HG02885 (cell line): ENCODE data around the gene P4HA1.

Experiments
- ATAC-seq: cut with Tn5 transposase; IDR thresholded peaks from one replicate; pipeline ENCODE4 v1.9.1; 2021; ENCODE audit warnings: mild to moderate bottlenecking; ENCODE audit not compliant: unreplicated experiment, poor library complexity

Gene P4HA1

GRCh38 chr10:73095481-73096021, 1.1 kb downstream of the P4HA1 start:
- no peak for ATAC-seq

GRCh38 chr10:73094986-73095480, 1.6 kb downstream of the P4HA1 start:
- ATAC-seq, result no peak

GRCh38 chr10:73093922-73094850, 2.5 kb downstream of the P4HA1 start:
- ATAC-seq, result no peak

GRCh38 chr10:73092830-73093229, 3.8 kb downstream of the P4HA1 start:
- no peak for ATAC-seq

GRCh38 chr10:73088304-73088703, 8.4 kb downstream of the P4HA1 start:
- ATAC-seq, result no peak

- ATAC-seq, result no peak
These were observed 9.8 kb downstream of the P4HA1 start for GRCh38 chr10:73086816-73087215.

GRCh38 chr10:73084209-73084608, 12.5 kb downstream of the P4HA1 start:
- ATAC-seq, result no peak

GRCh38 chr10:73083221-73083620, 13.4 kb downstream of the P4HA1 start:
- ATAC-seq, result no peak

GRCh38 chr10:73079779-73080541, 16.7 kb downstream of the P4HA1 start:
- peak; percentile 68 for ATAC-seq

- ATAC-seq, result no peak
These were observed 20.1 kb downstream of the P4HA1 start for GRCh38 chr10:73076360-73077183.

GRCh38 chr10:73075829-73076228, 20.8 kb downstream of the P4HA1 start:
- no peak for ATAC-seq

GRCh38 chr10:73073627-73074026, 23.0 kb downstream of the P4HA1 start:
- no peak for ATAC-seq

- no peak for ATAC-seq
These were observed 31.2 kb downstream of the P4HA1 start for GRCh38 chr10:73065441-73065840.

- no peak for ATAC-seq
These were observed 34.9 kb downstream of the P4HA1 start for GRCh38 chr10:73061743-73062142.

- ATAC-seq, result no peak
These were observed 35.7 kb downstream of the P4HA1 start for GRCh38 chr10:73060738-73061635.

- no peak for ATAC-seq
These were observed 36.5 kb downstream of the P4HA1 start for GRCh38 chr10:73060173-73060572.

GRCh38 chr10:73058057-73058591, 38.5 kb downstream of the P4HA1 start:
- ATAC-seq, result no peak

GRCh38 chr10:73054286-73054685, 42.4 kb downstream of the P4HA1 start:
- peak; percentile 71 for ATAC-seq

- no peak for ATAC-seq
These were observed 43.4 kb downstream of the P4HA1 start for GRCh38 chr10:73053275-73053674.
